ENCODE results near the gene PFDN6. TPM values are rescaled to one million over a fixed set of nuclear protein-coding genes. Genes with fewer than 3 reads are reported as not detected.

The PFDN6 gene
- 54.9 and 61.4 TPM in 2 replicates for total RNA-seq
- long read RNA-seq, partial matches to known transcripts, result 0 of 1 reads
- long read RNA-seq, other reads (novel, unspliced or antisense), result 0 of 1 reads

DNA sequence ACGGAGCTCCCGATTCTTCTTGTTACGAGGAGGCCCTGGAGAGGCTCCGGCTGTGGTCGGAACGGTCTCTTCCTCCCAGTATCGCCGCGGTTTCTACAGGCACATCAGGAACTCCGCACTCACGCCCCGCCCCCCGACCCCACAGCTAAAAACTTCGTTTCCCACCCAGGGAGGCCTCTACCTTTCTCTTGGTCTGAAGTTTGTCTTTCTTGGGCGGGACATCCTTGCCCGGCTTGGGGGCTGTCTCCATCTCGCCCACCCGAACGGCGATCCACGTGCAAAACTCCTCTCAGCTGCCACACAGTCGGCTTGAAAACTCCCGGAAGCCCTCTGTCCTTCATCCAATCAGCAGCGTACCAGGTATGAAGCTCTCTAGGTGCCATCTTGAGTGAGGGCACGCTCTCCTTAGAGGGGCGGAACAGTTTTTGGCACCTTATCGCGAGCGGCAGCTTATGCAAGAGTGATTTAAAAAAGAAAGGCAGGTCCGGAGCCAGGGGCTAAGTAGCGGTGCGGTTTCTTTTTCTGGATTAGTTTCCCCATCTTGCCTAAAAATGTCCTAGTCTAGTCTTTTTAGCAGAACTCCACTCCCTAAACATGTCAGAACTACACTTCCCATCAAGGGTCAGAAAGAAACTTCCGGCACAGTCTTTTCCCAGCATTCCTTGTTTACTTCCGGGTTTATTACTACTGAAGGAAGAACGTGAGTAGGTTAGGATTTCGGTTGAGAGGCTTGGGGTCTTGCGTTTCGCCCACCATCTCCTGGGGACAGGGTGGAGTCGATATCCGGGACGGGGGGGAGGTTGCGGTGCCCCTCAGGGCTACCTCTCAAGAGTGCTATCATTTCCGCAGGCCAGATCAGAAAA is at the start of gene PFDN6, which contains the start of gene WDR46:
PFDN6 (plus strand) TSS at position 681 of the 863 bp plus-strand sequence. CDS start 256 bp downstream, outside the sequence.
WDR46 (minus strand) TSS at position 319 of the 863 bp plus-strand sequence; CDS start at position 250, 69 bp downstream.
- DNase-seq (ENCODE audit: low read depth, low spot score), result peak; percentile 62
- Mint-ChIP-seq H3K4me1 (peaks cover 31% of the 10 kb centered on the region), H3K27me3 (ENCODE audit: low read depth) (no peaks in the 10 kb centered on the region), H3K4me3 (peak within 1 kb of the TSS; percentile 96), H3K9me3 (no peaks in the 10 kb centered on the region), H3K36me3 (ENCODE audit: low read depth) (peaks cover 2% of the 10 kb centered on the region), H3K27ac (ENCODE audit: unreplicated experiment) (peak within 1 kb of the TSS; percentile 76)
- TF ChIP-seq, protein P1, sequence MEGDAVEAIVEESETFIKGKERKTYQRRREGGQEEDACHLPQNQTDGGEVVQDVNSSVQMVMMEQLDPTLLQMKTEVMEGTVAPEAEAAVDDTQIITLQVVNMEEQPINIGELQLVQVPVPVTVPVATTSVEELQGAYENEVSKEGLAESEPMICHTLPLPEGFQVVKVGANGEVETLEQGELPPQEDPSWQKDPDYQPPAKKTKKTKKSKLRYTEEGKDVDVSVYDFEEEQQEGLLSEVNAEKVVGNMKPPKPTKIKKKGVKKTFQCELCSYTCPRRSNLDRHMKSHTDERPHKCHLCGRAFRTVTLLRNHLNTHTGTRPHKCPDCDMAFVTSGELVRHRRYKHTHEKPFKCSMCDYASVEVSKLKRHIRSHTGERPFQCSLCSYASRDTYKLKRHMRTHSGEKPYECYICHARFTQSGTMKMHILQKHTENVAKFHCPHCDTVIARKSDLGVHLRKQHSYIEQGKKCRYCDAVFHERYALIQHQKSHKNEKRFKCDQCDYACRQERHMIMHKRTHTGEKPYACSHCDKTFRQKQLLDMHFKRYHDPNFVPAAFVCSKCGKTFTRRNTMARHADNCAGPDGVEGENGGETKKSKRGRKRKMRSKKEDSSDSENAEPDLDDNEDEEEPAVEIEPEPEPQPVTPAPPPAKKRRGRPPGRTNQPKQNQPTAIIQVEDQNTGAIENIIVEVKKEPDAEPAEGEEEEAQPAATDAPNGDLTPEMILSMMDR (conservative IDR thresholded peaks at IDR 0.05), result no peak

DNA sequence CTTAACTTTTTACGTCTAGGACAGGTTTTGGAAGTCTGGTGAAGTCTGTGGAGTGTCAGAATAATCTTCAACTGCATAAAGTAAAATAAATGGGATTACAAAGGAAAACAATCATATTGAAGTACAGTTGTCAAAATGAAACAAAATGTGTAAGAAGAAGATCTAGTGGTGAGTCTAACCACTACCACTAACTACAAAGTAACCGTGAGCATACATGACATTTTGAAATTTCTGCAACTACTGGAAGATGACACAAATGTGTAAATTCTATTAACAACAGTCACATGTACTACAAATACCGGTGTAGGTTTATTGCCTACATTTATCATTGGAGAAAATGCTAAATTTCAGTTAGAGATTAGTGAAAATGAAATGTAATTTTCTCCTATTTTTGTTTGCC is 47.4 kb upstream of the PFDN6 start:
- Mint-ChIP-seq H3K27me3 (ENCODE audit: low read depth) (peaks cover 54% of the 10 kb centered on the region), H3K4me3 (no peak overlapping the region), H3K27ac (ENCODE audit: unreplicated experiment) (no peak overlapping the region), H3K4me1 (no peaks in the 10 kb centered on the region), H3K9me3 (no peaks in the 10 kb centered on the region), H3K36me3 (ENCODE audit: low read depth) (no peaks in the 10 kb centered on the region)
- DNase-seq (ENCODE audit: low read depth, low spot score), result no peak
- TF ChIP-seq, protein P1 (conservative IDR thresholded peaks at IDR 0.05), result no peak

DNA sequence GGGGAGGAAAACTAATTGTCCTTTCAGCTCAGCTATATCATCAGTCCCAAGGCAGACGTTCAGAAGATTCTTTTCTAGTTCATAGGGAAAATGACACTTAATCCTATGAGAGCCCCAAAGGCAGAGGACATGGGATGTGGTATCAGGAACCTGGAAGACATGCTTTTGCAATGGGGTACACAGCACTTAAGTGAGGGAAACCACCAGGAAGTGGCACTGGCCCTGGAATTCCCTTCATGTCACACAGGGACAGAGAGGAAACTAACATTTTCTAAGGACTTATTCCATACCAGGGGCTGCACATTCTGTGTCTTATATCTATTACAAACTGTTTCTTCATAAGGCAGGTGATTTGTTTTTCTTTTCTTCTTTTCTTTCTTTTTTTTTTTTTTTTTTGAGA is 45.9 kb upstream of the PFDN6 start:
- DNase-seq (ENCODE audit: low read depth, low spot score), result no peak
- Mint-ChIP-seq H3K4me3 (peak overlapping the region; percentile 11), H3K36me3 (ENCODE audit: low read depth) (no peaks in the 10 kb centered on the region), H3K9me3 (no peaks in the 10 kb centered on the region), H3K4me1 (peaks cover 7% of the 10 kb centered on the region), H3K27ac (ENCODE audit: unreplicated experiment) (no peak overlapping the region), H3K27me3 (ENCODE audit: low read depth) (peaks cover 44% of the 10 kb centered on the region)
- TF ChIP-seq, protein P1 (conservative IDR thresholded peaks at IDR 0.05), result no peak

DNA sequence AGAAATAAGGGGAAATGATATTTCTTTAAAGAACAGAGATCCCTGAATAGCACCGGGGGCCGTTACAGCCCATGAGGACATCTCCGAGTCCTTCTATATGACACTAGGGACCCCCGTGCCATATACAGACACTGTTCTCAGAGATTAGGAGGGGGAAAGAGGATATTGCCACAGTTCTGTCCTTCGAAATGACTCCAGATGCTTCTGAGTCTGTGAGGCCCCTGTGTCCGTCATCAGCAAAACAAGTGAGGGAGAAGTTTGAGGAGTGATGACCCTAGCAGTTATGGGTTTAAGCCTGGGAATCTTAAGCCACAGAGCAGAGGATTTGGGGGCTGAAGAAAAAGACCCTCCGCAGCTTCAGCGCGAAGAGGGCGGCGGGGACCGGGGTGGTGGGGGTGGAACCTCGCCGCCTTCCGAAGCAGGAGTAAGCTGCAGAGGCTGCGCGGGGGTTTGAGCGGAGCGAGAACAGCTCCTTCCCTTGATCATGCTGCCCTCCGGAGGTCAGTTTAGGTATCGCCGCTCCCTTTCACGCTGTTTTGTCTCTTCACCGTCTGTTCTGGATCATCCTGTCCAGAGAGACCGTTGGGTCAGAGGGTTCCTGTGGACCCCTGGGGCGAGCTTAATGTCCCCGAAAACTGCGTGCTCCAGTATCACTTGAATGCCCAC is 41.3 kb upstream of the PFDN6 start:
- H3K4me1 Mint-ChIP-seq, result peaks cover 34% of the 10 kb centered on the region
- peaks cover 14% of the 10 kb centered on the region for H3K27me3 Mint-ChIP-seq (ENCODE audit: low read depth)
- peak overlapping the region; percentile 64 for H3K27ac Mint-ChIP-seq (ENCODE audit: unreplicated experiment)
- TF ChIP-seq, protein P1 (conservative IDR thresholded peaks at IDR 0.05), result peak; percentile 98
- peak overlapping the region; percentile 87 for H3K4me3 Mint-ChIP-seq
- DNase-seq (ENCODE audit: low read depth, low spot score), result peak; percentile 96
- H3K36me3 Mint-ChIP-seq (ENCODE audit: low read depth), result peaks cover 7% of the 10 kb centered on the region
- no peaks in the 10 kb centered on the region for H3K9me3 Mint-ChIP-seq

DNA sequence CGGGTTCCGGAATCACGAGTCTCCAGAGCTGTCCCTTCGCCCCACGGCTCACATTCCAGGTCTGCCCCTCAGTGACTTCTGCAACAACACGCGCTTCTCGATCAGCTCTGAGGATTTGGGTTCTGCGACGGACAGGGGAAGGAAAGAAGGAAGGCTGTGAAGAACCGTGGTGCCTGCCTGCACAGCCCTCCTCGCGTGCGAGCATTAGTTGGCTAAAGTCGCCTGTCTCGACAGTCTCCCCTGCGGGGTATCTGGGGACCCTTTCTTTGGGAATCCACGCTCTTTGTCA is 40.8 kb upstream of the PFDN6 start:
- TF ChIP-seq, protein P1 (conservative IDR thresholded peaks at IDR 0.05), result peak; percentile 42
- Mint-ChIP-seq H3K36me3 (ENCODE audit: low read depth) (peaks cover 7% of the 10 kb centered on the region), H3K27me3 (ENCODE audit: low read depth) (peaks cover 9% of the 10 kb centered on the region), H3K9me3 (no peaks in the 10 kb centered on the region), H3K27ac (ENCODE audit: unreplicated experiment) (peak overlapping the region; percentile 69), H3K4me3 (peak overlapping the region; percentile 87), H3K4me1 (peaks cover 34% of the 10 kb centered on the region)
- DNase-seq (ENCODE audit: low read depth, low spot score), result no peak
